Esophagus muscularis mucosa (tissue), 4 donors: ENCODE measurements around the gene DPF3. TPM values are rescaled to one million over a fixed set of nuclear protein-coding genes. Genes with fewer than 3 reads are reported as not detected.
A peak's percentile ranks its signal among the peaks of the same experiment; 100 is the strongest.

Source experiments
- DNase-seq: peaks from one replicate; pipeline ENCODE4 v3.0.0-alpha.2; 2017; ENCODE audit errors: extremely low spot score
- H3K27ac ChIP-seq, 4 donors: fragments of 200-600 bp; sonication (generic); replicated peaks in 1 of 4; 1 replicate in 3 of 4; 2 replicates in 1 of 4; pipeline ENCODE4 v1.5.1; 2016 to 2019; ENCODE audit warnings: mild to moderate bottlenecking in 1 of 4
- H3K27me3 ChIP-seq, 4 donors: fragments of 200-600 bp; sonication (generic); one replicate each; pipeline versions ENCODE4 v1.5.1 to v1.6.0; 2016 to 2019
- H3K36me3 ChIP-seq, 4 donors: fragments of 200-600 bp; sonication (generic); one replicate each; pipeline ENCODE4 v1.5.1; 2016 to 2019
- H3K4me1 ChIP-seq, 4 donors: fragments of 200-600 bp; sonication (generic); one replicate each; pipeline ENCODE4 v1.5.1; 2016 to 2019
- H3K4me3 ChIP-seq, 4 donors: fragments of 200-600 bp; sonication (generic); 1 replicate in 2 of 4; 2 replicates in 2 of 4; pipeline ENCODE4 v1.5.1; 2016 to 2019; ENCODE audit warnings: mild to moderate bottlenecking in 4 of 4, moderate library complexity in 1 of 4
- H3K9me3 ChIP-seq, 4 donors: fragments of 200-600 bp; sonication (generic); 1 replicate in 3 of 4; 2 replicates in 1 of 4; pipeline ENCODE4 v1.5.1; 2016 to 2019
- CTCF ChIP-seq, 3 experiments: fragments of 200-600 bp in 2 of 3; fragments of 450-650 bp in 1 of 3; sonication (generic) in 2 of 3; IDR thresholded peaks; one replicate each; pipeline ENCODE4 v1.5.1; 2017 to 2019; ENCODE audit warnings: antibody characterized with exemption in 3 of 3, mild to moderate bottlenecking in 2 of 3, moderate library complexity in 1 of 3
- EP300 ChIP-seq: sonication (generic); formaldehyde crosslinking; IDR thresholded peaks from one replicate; pipeline ENCODE4 v1.6.1; 2017; ENCODE audit warnings: antibody characterized with exemption
- POLR2A ChIP-seq: fragments of 450-650 bp; IDR thresholded peaks from one replicate; pipeline ENCODE4 v1.6.1; 2017; ENCODE audit warnings: antibody characterized with exemption, moderate library complexity, mild to moderate bottlenecking, low read depth
- POLR2AphosphoS5 ChIP-seq, 2 donors: sonication (generic); formaldehyde crosslinking; IDR thresholded peaks; one replicate each; pipeline ENCODE4 v1.6.1; 2017; ENCODE audit warnings: antibody characterized with exemption in 2 of 2
- WGBS: methylation state at CpG from one replicate; pipeline ENCODE4 v1.1.5; 2018; 5-methylcytosine and 5-hydroxymethylcytosine counted together
- intact Hi-C: fragments of 100-400 bp; cut with DNase I; formaldehyde crosslinking; loops from one replicate; pipeline ENCODE4 v1.15.1; 2023
- total RNA-seq, 4 donors: library from RNA; depleted of rRNA; stranded (reverse); fragments of >200 nt; gene quantifications; one replicate each; pipeline versions ENCODE4 v1.1.0 to v1.2.1, GENCODE V29; 2016

The DPF3 gene
- total RNA-seq, 4 donors from 2014 or later: 0.78 to 2.5 (median 1.7) TPM

- WGBS: 85% methylated on average over 2 of the region's 2 CpGs
- no peak overlapping the region for H3K4me3 ChIP-seq
- no peaks in the 10 kb centered on the region for H3K9me3 ChIP-seq
- H3K27me3 ChIP-seq: no peaks in the 10 kb centered on the region
- H3K4me1 ChIP-seq: peaks cover 10 to 21% (median 18%) of the 10 kb centered on the region in 4 donors
- no peak for DNase-seq
- no peaks in the 10 kb centered on the region for H3K36me3 ChIP-seq
- no peak for TF ChIP-seq POLR2A
- no peak overlapping the region for H3K27ac ChIP-seq
- intact Hi-C loops: no loop called here
Observed at GRCh38 chr14:72816287-72816686, 77.6 kb downstream of the DPF3 start.

DNA sequence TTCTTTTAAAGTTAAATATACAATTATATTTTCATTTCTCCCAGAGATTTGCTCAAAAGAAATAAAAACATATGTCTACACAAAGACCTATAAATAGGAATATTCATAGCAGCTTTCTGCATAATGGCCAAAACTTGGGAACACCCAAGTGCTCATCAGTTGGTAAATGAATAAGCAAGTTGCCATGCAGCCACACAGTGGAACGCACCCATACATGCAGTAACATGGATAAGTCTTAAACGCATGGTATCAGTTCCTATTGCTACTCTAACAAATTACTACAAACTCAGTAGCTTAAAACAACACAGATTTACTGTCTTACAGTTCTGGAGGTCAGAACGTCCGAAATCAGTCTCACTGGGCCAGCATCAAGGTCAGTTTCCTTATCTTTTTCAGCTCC is 78.5 kb downstream of the DPF3 start:
- DNase-seq: no peak
- Histone ChIP-seq H3K9me3 (no peaks in the 10 kb centered on the region), H3K27me3 (no peaks in the 10 kb centered on the region), H3K4me3 (no peak overlapping the region), H3K27ac (no peak overlapping the region), H3K4me1 (peaks cover 10 to 27% (median 19%) of the 10 kb centered on the region in 4 donors), H3K36me3 (no peaks in the 10 kb centered on the region)
- WGBS: 63% methylated on average over 4 of the region's 4 CpGs
- TF ChIP-seq POLR2AphosphoS5 (IDR thresholded peaks at IDR 0.05): no peak
- TF ChIP-seq CTCF (IDR thresholded peaks at IDR 0.05): no peak
- TF ChIP-seq EP300: no peak
- no peak for TF ChIP-seq POLR2A
- intact Hi-C loops: no loop called here

- H3K27ac ChIP-seq: peak overlapping the region; percentile 77 to 86 (median 80)
- no peaks in the 10 kb centered on the region for H3K9me3 ChIP-seq
- H3K4me3 ChIP-seq: peak overlapping the region; percentile 29 to 43 (median 32)
- 72% methylated on average over 17 of the region's 17 CpGs for WGBS
- H3K36me3 ChIP-seq: no peaks in the 10 kb centered on the region
- no peaks in the 10 kb centered on the region for H3K27me3 ChIP-seq
- peaks cover 10 to 36% (median 27%) of the 10 kb centered on the region in 4 donors for H3K4me1 ChIP-seq
- peak; percentile 21 for TF ChIP-seq EP300
- peak; percentile 33 to 63 for TF ChIP-seq POLR2AphosphoS5 (IDR thresholded peaks at IDR 0.05)
- peak; percentile 34 for TF ChIP-seq POLR2A
- peak in 1 of 3 experiments; percentile 14 for TF ChIP-seq CTCF (IDR thresholded peaks at IDR 0.05)
- intact Hi-C loops: no loop called here
- DNase-seq: no peak
Observed at GRCh38 chr14:72812292-72812851, 81.5 kb downstream of the DPF3 start.

- Histone ChIP-seq H3K9me3 (no peaks in the 10 kb centered on the region), H3K4me1 (peaks cover 10 to 36% (median 27%) of the 10 kb centered on the region in 4 donors), H3K27me3 (no peaks in the 10 kb centered on the region), H3K27ac (no peak overlapping the region), H3K36me3 (no peaks in the 10 kb centered on the region), H3K4me3 (no peak overlapping the region)
- DNase-seq: no peak
- 90% methylated on average over 8 of the region's 8 CpGs for WGBS
- TF ChIP-seq POLR2AphosphoS5 (IDR thresholded peaks at IDR 0.05): no peak
- TF ChIP-seq POLR2A: no peak
- TF ChIP-seq CTCF (IDR thresholded peaks at IDR 0.05): no peak
- no peak for TF ChIP-seq EP300
- intact Hi-C loops: no loop called here
Observed at GRCh38 chr14:72810201-72810600, 83.7 kb downstream of the DPF3 start.

GRCh38 chr14:72809063-72809462 is 84.8 kb downstream of the DPF3 start:
- H3K36me3 ChIP-seq: no peaks in the 10 kb centered on the region
- peaks cover 10 to 36% (median 27%) of the 10 kb centered on the region in 4 donors for H3K4me1 ChIP-seq
- no peak for TF ChIP-seq POLR2A
- no peak for TF ChIP-seq POLR2AphosphoS5 (IDR thresholded peaks at IDR 0.05)
- no peak for TF ChIP-seq CTCF (IDR thresholded peaks at IDR 0.05)
- no peak for TF ChIP-seq EP300
- DNase-seq: no peak
- H3K9me3 ChIP-seq: no peaks in the 10 kb centered on the region
- peak overlapping the region in 1 of 4 donors; percentile 28 for H3K27ac ChIP-seq
- intact Hi-C loops: loop anchor here (10.0 kb wide), 1 partner anchor 94 kb away; no protein-coding TSS in a partner anchor
- H3K4me3 ChIP-seq: no peak overlapping the region
- WGBS: 65% methylated on average over 5 of the region's 6 CpGs
- H3K27me3 ChIP-seq: no peaks in the 10 kb centered on the region
